ENCODE results near the gene NEB. TPM values are rescaled to one million over a fixed set of nuclear protein-coding genes. Genes with fewer than 3 reads are reported as not detected.
"Not testable (repeated sequence)": the region's sequence is repeated elsewhere in the genome, so short reads cannot be mapped to it uniquely, and the experiment has no call there.

Gene NEB
- total RNA-seq, 2 donors from 2014 or later: 0.63 to 1.3 TPM

DNA sequence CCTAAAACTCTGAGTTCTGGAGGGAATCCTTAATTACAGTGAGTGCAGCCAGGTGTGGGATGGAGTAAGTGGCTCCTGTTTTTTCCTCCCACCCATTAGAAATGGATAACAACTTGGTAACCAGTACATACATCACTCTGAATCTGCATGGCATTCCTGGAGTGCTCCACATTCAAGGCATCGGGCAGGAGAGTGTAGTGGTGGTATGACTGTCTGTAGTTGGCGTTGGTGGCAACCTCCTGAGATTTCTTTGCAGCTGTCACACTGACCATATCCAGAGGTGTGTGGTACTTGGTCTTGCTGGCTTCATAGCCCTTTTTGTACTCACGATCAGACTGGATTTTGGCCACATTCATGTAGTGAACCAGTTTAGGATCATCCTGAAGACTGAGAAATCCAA, 68.3 kb downstream of the NEB start:
- peaks cover 11% of the 10 kb centered on the region for H3K4me1 Mint-ChIP-seq

GRCh38 chr2:151664520-151664919, 69.8 kb downstream of the NEB start:
- no peaks in the 10 kb centered on the region for H3K27me3 Mint-ChIP-seq
- ATAC-seq (replicated peaks): no peak
- no peak overlapping the region for H3K27ac Mint-ChIP-seq
- H3K36me3 Mint-ChIP-seq (ENCODE audit: low read depth): no peaks in the 10 kb centered on the region
- no peaks in the 10 kb centered on the region for H3K9me3 Mint-ChIP-seq
- no peak overlapping the region for H3K4me3 Mint-ChIP-seq
- H3K4me1 Mint-ChIP-seq: peaks cover 4% of the 10 kb centered on the region

More for the DNA sequence above, 68.3 kb downstream of the NEB start:
- Mint-ChIP-seq H3K27ac (no peak overlapping the region), H3K27me3 (no peaks in the 10 kb centered on the region), H3K9me3 (no peaks in the 10 kb centered on the region), H3K4me3 (no peak overlapping the region), H3K36me3 (ENCODE audit: low read depth) (no peaks in the 10 kb centered on the region)
- ATAC-seq (replicated peaks): no peak

DNA sequence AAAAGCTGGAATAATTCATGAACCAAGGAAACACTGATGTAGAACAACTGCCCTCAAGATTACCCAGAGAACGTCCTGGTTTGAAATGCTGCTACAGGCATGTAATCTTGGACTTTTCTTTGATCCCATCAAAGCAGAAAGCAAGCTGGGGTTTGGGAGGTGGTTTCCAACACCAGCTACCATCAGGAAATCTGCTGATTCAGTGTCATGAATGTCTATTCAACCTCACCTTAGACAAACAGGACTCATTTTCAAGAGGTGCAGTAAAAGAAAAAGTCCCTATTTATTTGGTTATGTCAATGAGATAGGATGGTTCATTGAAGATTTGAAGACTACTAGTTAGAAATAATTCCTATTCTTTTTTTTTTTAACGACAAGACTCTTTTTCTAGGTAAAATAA, 72.7 kb downstream of the NEB start:
- ATAC-seq (replicated peaks): no peak
- Mint-ChIP-seq H3K4me1 (no peaks in the 10 kb centered on the region), H3K27me3 (peaks cover 3% of the 10 kb centered on the region), H3K4me3 (no peak overlapping the region), H3K36me3 (ENCODE audit: low read depth) (no peaks in the 10 kb centered on the region), H3K9me3 (no peaks in the 10 kb centered on the region), H3K27ac (no peak overlapping the region)

- Mint-ChIP-seq H3K27me3 (peaks cover 3% of the 10 kb centered on the region), H3K9me3 (no peaks in the 10 kb centered on the region), H3K27ac (no peak overlapping the region), H3K4me3 (no peak overlapping the region), H3K4me1 (no peaks in the 10 kb centered on the region), H3K36me3 (ENCODE audit: low read depth) (no peaks in the 10 kb centered on the region)
- ATAC-seq (replicated peaks): no peak
Measured at GRCh38 chr2:151658081-151658480, 76.2 kb downstream of the NEB start.

- ATAC-seq (replicated peaks): no peak
- no peaks in the 10 kb centered on the region for H3K4me1 Mint-ChIP-seq
- no peak overlapping the region for H3K4me3 Mint-ChIP-seq
- no peaks in the 10 kb centered on the region for H3K36me3 Mint-ChIP-seq (ENCODE audit: low read depth)
- H3K27me3 Mint-ChIP-seq: peaks cover 3% of the 10 kb centered on the region
- no peak overlapping the region for H3K27ac Mint-ChIP-seq
- no peaks in the 10 kb centered on the region for H3K9me3 Mint-ChIP-seq
Measured at GRCh38 chr2:151657667-151658076, 76.6 kb downstream of the NEB start.

GRCh38 chr2:151655663-151656398, 78.4 kb downstream of the NEB start:
- no peak for ATAC-seq (replicated peaks)
- Mint-ChIP-seq H3K9me3 (peaks cover 2% of the 10 kb centered on the region), H3K36me3 (ENCODE audit: low read depth) (no peaks in the 10 kb centered on the region), H3K27me3 (peaks cover 3% of the 10 kb centered on the region), H3K27ac (no peak overlapping the region), H3K4me3 (no peak overlapping the region), H3K4me1 (no peaks in the 10 kb centered on the region)

- H3K4me1 Mint-ChIP-seq: no peaks in the 10 kb centered on the region
- no peak overlapping the region for H3K4me3 Mint-ChIP-seq
- no peaks in the 10 kb centered on the region for H3K36me3 Mint-ChIP-seq (ENCODE audit: low read depth)
- no peak for ATAC-seq (replicated peaks)
- H3K9me3 Mint-ChIP-seq: peaks cover 3% of the 10 kb centered on the region
- H3K27ac Mint-ChIP-seq: no peak overlapping the region
- peaks cover 3% of the 10 kb centered on the region for H3K27me3 Mint-ChIP-seq
Measured at GRCh38 chr2:151654891-151655290, 79.4 kb downstream of the NEB start.

DNA sequence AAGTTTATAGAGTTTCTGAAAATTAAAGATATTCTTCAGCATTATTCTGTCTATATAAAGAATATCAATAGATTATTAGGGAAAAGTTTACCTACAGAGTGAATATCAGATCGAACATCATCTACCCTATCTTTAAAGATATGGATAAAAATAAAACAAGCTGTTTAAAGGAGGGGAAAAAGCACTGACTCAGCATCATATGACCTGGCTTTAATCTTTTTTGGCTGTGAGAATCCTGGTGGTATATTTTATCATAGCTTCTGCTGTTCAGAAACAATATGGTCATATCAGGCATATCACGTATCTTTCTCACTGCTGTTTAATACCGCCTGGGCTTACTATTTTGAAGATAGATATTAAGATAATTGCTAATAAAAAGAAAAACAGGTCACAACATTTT, 80.2 kb downstream of the NEB start:
- no peaks in the 10 kb centered on the region for H3K36me3 Mint-ChIP-seq (ENCODE audit: low read depth)
- H3K4me1 Mint-ChIP-seq: no peaks in the 10 kb centered on the region
- ATAC-seq (replicated peaks): no peak
- no peak overlapping the region for H3K27ac Mint-ChIP-seq
- peaks cover 3% of the 10 kb centered on the region for H3K9me3 Mint-ChIP-seq
- H3K27me3 Mint-ChIP-seq: peaks cover 3% of the 10 kb centered on the region
- H3K4me3 Mint-ChIP-seq: no peak overlapping the region

DNA sequence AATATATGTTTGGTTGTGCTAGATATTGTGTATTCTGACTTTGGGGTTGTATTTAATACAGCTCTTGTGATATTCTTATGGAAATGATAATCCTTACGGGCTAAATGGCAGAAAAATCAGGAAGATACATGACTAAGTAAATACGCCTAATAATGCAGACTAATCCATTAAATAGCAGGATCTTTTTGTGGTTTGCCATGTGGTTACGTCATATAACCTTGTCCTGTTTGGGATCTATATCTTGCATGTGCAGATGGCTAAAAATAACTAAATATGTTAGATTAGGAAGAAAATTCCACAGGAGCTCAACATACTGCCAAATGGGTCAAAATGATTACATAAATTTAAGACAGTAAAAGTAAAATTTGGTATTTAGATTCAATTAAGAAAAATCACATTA, 83.0 kb downstream of the NEB start:
- Mint-ChIP-seq H3K27me3 (no peaks in the 10 kb centered on the region), H3K4me3 (no peak overlapping the region), H3K4me1 (no peaks in the 10 kb centered on the region), H3K9me3 (peaks cover 6% of the 10 kb centered on the region), H3K27ac (no peak overlapping the region), H3K36me3 (ENCODE audit: low read depth) (no peaks in the 10 kb centered on the region)
- no peak for ATAC-seq (replicated peaks)

DNA sequence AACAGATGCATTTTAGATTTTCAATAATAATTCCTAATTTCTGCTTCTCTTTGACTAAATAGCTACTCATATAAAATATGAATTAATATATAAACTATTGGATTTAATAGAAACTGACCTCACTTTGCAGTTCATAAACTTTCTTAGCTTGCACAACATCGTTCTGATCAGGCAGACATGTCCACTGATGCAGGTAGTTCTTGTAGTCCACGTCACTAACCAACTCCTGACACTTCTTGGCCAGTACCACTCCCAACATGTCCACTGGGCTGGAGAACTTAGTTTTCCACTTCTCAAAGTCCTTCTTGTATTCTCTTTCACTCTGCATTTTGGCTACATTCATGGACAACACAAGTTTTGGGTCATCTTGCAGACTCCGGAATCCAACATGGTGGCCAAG, 83.8 kb downstream of the NEB start:
- no peak for ATAC-seq (replicated peaks)
- peaks cover 6% of the 10 kb centered on the region for H3K9me3 Mint-ChIP-seq
- no peak overlapping the region for H3K4me3 Mint-ChIP-seq
- no peak overlapping the region for H3K27ac Mint-ChIP-seq
- no peaks in the 10 kb centered on the region for H3K4me1 Mint-ChIP-seq
- H3K36me3 Mint-ChIP-seq (ENCODE audit: low read depth): no peaks in the 10 kb centered on the region
- no peaks in the 10 kb centered on the region for H3K27me3 Mint-ChIP-seq

DNA sequence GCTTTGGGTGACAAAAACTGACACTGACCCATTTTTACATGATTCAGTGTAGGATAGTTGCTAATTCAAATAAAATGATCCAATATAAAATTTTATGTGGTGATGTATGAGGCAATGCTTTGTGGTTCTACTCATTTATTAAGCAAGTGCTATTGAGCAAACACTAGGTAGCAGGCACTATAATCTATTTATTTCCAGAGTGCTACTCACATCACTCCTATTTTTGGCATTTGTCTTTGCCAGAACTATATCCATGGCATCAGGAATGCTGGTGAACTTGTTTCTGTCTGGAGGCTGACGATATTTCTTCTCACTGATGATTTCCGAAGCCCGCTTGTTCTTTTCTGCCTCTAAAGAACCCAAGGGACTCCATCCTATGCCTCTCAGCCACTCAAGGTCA, 84.3 kb downstream of the NEB start:
- ATAC-seq (replicated peaks): no peak
- H3K4me1 Mint-ChIP-seq: no peaks in the 10 kb centered on the region
- H3K4me3 Mint-ChIP-seq: no peak overlapping the region
- no peaks in the 10 kb centered on the region for H3K27me3 Mint-ChIP-seq
- no peak overlapping the region for H3K27ac Mint-ChIP-seq
- H3K9me3 Mint-ChIP-seq: peaks cover 6% of the 10 kb centered on the region
- H3K36me3 Mint-ChIP-seq (ENCODE audit: low read depth): no peaks in the 10 kb centered on the region

GRCh38 chr2:151649400-151649799, 84.9 kb downstream of the NEB start:
- H3K4me1 Mint-ChIP-seq: no peaks in the 10 kb centered on the region
- no peaks in the 10 kb centered on the region for H3K36me3 Mint-ChIP-seq (ENCODE audit: low read depth)
- ATAC-seq (replicated peaks): no peak
- H3K27me3 Mint-ChIP-seq: no peaks in the 10 kb centered on the region
- H3K27ac Mint-ChIP-seq: no peak overlapping the region
- no peak overlapping the region for H3K4me3 Mint-ChIP-seq
- peaks cover 6% of the 10 kb centered on the region for H3K9me3 Mint-ChIP-seq

GRCh38 chr2:151646512-151646911, 87.8 kb downstream of the NEB start:
- not testable (repeated sequence) for H3K27me3 Mint-ChIP-seq; H3K4me1 Mint-ChIP-seq; H3K36me3 Mint-ChIP-seq (ENCODE audit: low read depth); H3K27ac Mint-ChIP-seq; H3K4me3 Mint-ChIP-seq; ATAC-seq (replicated peaks); H3K9me3 Mint-ChIP-seq

DNA sequence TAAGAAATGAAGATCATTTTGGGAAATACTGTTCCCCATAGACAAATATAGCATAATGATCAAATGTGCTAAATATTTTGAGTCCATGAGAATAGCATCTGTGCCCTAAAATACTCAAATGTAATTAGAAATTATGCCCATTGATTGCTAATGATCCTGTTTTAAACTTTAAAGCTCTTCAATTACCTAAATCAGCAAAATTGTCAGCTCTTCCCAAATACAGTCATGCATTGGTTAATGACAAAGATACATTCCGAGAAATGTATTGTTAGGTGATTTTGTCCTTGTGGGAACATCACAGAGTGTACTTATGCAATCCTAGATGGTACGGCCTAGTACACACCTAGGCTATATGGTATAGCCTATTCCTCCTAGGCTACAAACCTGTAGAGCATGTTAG, 89.7 kb downstream of the NEB start:
- Mint-ChIP-seq H3K4me3 (no peak overlapping the region), H3K27me3 (no peaks in the 10 kb centered on the region), H3K4me1 (no peaks in the 10 kb centered on the region), H3K27ac (no peak overlapping the region), H3K36me3 (ENCODE audit: low read depth) (no peaks in the 10 kb centered on the region), H3K9me3 (peaks cover 3% of the 10 kb centered on the region)
- ATAC-seq (replicated peaks): no peak

- H3K4me3 Mint-ChIP-seq; H3K9me3 Mint-ChIP-seq; H3K36me3 Mint-ChIP-seq (ENCODE audit: low read depth); ATAC-seq (replicated peaks); H3K27me3 Mint-ChIP-seq; H3K27ac Mint-ChIP-seq: not testable (repeated sequence)
- H3K4me1 Mint-ChIP-seq: peaks cover 18% of the 10 kb centered on the region
Measured at GRCh38 chr2:151641895-151642294, 92.4 kb downstream of the NEB start.

- Mint-ChIP-seq H3K36me3 (ENCODE audit: low read depth) (no peaks in the 10 kb centered on the region), H3K27ac (no peak overlapping the region), H3K4me3 (no peak overlapping the region), H3K4me1 (peaks cover 19% of the 10 kb centered on the region), H3K27me3 (no peaks in the 10 kb centered on the region), H3K9me3 (no peaks in the 10 kb centered on the region)
- ATAC-seq (replicated peaks): no peak
Measured at GRCh38 chr2:151640087-151640486, 94.2 kb downstream of the NEB start.

Measured in activated T-helper 17 cell treated with anti-CD3 and anti-CD28 coated beads, Interleukin-2, amount 50 U/mL, for 72 hours (primary cell).